GM21529 (cell line): Measurements from ENCODE around the gene CLEC2D.
"Not testable (repeated sequence)": the region's sequence is repeated elsewhere in the genome, so short reads cannot be mapped to it uniquely, and the experiment has no call there.

ENCODE experiments used
- ATAC-seq: cut with Tn5 transposase; IDR thresholded peaks from one replicate; pipeline ENCODE4 v1.9.1; 2021; ENCODE audit not compliant: unreplicated experiment

Gene CLEC2D

DNA sequence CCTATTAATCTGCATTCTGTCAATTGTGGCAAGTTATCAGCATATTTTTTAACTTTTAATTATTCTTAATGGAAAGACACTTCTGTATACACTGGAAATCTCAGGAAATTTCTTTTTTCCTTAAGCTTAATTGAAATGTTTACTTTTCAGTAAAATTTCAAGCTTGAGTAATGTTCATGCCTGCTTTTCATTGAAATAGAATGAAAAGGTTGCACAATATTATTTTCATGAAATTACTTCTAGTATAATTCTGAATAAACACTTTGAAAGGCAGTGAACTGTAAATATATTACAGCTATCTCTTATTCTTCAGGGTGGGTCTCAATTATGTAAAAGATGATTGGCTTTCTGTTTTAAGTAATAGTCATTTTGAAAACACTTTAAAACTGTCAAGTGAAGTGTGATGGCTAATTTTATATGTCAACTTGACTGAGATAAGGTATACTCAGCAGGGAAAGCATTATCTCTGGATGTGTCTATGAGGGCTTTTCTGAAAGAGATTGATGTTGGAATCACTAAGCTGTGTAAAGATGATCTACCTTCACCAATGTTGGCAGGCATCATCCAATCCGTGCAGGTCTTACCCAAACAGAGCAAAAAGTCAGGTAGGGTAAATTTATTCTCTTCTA is 29.9 kb downstream of the CLEC2D start:
- ATAC-seq: no peak

DNA sequence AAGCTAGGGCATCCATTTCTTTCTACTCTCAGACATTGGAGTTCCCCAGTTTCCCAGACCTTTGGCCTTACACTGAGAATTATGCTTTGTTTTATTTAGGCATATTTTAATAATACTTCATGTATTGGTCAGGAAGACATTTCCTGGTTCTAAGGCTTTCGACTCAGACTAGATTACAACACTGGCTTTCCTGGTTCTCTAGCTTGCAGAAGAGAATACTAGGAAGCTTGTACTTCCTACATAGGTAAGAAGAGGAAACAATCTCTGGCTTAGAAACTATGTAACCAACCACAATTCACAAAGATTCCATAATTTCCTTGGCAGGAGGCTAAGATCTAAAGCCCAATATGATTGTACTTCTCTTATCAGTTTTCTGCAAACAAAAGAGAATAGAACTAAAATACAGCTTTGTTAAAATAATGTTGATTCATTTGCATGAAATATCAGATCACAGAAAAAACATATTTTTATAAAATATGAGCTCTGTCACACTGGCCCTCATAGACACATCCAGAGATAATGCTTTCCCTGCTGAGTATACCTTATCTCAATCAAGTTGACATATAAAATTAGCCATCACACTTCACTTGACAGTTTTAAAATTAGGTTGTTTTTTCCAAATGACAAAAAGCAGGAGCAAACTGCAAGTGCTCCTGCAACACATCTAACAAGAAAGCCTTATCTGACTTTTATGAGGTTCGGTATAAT is 30.5 kb downstream of the CLEC2D start:
- no peak for ATAC-seq

DNA sequence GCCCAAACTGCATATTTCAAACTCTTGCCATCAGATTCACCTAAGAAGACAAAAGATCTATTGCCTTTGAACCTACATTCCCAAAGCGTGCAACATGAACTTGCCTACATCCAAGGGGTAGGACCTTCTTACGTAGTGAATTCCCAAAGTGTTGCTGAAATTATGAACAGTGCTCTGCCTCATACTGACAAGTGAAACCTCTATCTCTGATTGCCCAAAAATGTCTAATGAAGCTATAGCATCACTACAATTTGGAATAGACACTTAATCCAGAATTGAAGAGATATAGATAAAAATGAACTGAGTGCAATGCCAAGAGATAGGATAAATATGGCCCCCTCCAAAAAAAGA is 31.1 kb downstream of the CLEC2D start:
- ATAC-seq: no peak

DNA sequence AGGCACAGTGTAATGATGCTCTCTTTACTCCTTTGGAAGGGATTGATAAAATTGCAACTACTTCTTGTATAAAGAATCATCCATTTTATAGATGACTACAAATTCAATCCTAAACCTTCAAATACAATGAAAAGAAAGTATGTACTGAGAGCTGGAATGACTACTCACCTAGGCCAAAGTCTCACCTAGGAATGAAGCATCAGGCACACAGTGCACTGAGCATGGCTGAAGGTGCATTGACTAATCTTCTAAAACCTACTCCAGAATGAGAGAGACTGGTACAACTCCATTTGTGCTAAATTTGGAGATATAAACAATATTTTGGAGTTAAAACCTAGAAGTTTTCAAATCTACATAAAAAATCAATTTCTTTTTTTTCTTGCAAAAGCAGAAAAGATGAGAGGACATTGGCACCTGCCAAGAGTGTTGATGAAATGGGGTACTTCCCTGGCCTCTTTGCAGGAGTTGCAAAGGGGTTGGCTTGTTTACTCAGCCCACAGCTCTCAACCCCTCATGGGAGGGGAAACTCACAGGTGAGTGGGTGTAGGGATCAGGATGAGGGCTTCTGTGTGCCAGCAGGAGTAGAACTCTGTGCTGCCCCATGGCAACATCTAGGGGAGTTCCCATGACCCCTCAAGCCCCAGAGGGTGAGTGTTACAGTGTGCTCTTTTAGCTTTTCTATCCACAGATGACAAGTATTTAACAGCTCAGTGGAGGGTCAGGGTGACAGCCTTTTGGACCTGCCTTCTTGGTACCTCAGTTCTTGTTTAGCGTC is 32.1 kb downstream of the CLEC2D start:
- no peak for ATAC-seq

DNA sequence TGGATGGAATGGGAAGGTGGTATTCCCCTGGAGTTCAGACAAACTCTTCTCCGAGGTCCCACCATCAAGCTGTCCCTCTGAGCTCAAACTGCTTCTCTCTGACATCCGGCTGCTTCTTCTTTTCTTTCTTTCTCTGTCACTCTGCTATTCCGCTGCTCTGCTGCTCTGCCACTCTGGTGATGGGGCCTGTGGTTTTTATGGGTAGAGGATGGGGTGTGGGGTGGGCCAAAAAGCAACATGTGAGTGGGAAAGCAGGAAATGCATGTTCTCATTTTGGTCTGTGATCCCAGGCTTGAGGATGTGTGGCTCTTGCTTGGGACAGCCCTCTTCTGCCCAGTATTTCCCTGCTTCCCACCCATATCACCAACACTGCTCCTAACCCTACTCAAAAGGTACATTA is 32.7 kb downstream of the CLEC2D start:
- ATAC-seq: no peak

DNA sequence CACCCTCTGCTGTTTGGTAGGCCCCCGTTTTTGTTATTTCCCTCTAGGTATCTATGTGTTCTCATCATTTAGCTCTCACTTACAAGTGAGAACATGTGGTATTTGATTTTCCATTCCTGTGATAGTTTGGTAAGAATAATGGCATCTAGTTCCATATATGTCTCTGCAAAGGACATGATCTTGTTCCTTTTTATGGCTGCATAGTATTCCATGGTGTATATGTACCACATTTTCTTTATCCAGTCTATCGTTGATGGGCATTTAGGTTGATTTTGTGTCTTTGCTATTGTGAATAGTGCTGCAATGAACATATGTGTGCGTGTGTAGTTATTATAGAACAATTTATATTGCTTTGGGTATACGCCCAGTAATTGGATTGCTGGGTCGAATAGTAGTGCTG is 35.0 kb downstream of the CLEC2D start:
- not testable (repeated sequence) for ATAC-seq

DNA sequence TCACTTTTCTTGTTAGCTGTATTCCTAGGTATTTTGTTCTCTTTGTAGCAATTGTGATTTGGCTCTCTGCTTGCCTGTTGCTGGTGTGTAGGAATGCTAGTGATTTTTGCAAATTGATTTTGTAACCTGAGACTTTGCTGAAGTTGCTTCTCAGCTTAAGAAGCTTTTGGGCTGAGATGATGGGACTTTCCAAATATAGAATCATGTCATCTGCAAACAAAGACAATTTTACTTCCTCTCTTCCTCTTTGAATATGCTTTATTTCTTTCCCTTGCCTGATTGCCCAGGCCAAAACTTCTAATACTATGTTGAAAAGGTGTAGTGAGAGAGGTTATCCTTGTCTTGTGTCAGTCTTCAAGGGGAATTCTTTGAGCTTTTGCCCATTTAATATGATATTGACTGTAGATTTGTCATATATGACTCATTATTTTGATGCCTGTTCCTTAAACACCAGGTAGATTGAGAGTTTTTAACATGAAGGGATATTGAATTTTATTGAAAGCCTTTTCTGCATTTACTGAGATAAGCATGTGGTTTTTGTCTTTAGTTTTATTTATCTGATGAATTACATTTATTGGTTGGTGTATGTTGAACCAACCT is 36.7 kb downstream of the CLEC2D start:
- no peak for ATAC-seq

DNA sequence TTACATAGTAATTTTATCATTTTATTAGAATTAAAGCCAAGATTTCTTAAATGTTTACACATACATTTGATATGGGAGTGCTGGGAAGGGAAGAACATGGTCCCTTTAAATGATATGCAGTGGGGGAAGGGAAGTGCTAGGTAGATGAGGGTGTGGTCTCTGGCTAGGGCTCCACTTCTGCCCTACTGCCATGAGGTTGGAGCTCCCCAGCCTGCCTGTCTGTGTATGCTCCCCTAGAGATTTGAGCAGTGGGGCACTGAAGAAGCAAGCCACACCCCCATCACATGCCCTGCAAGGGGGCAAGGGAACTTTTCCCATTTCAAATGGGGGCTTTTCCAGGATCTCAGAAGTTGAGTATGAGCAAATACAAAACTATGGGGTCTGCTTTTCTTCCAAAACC is 37.8 kb downstream of the CLEC2D start:
- no peak for ATAC-seq

DNA sequence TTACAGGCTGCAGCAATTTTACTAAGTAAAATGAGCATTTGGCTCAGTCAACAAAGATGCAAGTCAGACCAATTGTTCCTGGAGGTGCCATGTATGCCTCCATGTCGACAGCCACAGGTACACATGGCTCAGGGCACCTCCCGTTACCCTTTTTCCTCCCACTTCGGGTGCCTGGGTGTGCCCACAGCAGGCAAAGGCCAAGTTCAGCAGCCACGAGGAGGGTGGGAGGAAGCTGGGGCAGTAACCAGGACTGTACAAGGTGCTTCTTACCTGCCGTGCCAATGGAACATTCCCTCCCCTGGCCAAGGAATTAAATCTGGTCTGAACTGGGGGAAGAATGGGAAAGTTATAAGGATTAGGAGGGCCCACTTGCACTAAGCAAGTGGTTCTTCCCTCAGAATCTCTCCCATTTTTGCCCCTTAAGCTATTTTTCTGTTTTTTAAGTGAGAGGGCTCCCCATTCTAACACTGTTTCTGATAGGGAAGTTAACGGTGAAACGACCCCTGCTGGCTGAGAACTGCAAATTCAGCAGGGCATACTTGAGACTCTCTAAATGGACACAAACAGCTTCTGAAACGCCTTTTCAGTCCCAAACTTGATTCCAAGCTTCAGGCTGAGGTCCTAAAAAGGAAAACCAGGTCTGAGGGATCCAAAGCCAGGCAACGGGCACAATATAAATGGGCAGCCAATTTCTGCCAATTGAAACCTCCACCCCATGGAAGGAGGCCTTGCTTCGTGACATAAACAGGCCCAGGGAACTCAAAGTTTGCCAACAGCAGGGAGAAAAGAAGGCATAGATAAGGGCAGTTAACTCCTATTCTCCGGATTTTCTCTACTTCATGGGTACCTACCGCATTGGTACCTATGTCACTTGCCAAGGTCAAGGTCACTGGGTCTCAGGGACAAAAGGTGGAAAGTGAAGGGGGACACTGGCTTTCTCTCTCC is 38.6 kb downstream of the CLEC2D start:
- no peak for ATAC-seq

DNA sequence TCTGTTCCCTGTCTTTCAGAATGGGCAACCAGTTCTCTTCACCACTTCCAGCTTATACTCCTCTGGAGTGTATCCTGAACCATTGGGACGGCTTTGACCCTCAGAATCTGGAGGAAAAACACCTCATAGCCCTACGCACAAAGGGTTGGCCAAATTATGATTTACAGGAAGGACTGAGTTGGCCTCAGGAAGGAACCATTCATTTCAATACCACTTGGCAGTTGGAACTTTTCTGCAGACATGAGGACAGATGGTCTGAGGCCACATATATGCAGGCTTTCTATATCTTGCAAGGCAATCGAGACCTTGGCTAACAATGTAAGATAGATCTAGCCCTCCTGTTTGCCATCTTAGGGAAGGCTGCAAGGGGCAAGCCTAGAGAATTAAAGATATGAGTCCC is 39.3 kb downstream of the CLEC2D start:
- ATAC-seq: no peak

DNA sequence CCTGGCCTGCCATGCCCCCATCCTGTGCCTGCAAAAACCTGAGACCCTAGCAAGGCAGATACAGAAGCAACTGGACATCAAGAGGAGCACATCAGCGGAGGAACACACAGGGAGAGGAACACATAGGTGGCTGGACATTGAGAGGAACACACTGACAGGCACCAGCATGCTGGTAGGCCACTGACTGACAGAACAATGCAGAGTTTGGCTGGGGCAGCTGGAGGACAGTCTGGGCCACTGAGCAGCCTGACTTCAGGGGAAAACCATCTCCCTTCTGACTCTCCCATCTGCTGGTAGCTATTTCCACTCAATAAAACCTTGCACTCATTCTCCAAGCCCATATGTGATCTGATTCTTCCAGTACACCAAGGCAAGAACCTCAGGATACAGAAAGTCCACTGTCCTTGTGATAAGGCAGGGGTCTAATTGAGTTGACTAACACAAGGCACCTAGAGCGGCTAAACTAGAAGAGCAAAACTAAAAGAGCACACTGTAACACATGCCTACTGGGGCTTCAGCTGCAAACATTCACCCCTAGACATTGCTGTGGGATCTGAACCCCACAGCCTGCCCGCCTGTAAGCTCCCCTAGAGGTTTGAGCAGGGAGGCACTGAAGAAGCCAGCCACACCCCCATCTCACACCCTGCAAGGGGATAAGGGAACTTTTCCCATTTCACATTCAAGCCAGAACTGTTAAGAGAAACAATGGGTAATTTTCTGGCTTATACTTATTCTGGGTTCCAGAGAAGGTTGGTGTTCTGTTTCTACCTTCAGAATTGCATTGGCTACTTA is 41.3 kb downstream of the CLEC2D start:
- ATAC-seq: no peak

DNA sequence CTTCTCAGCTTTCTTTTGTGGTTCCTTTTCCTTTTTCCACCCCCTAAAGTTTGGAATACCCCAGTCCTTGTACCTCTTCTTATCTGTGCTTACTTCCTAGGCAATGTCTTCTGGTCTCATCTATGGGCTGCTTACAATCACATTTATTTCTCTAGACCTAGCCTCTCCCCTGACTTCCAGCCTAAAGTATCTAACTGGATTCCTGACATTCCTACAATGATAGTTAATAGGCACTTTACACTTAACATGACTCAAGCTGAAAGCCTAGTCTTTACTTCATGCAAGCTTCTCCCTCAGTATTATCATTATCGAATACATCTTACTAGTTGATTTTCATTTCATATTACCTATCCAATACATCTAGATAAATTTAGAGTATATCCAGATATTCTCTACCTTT is 42.2 kb downstream of the CLEC2D start:
- ATAC-seq: no peak

DNA sequence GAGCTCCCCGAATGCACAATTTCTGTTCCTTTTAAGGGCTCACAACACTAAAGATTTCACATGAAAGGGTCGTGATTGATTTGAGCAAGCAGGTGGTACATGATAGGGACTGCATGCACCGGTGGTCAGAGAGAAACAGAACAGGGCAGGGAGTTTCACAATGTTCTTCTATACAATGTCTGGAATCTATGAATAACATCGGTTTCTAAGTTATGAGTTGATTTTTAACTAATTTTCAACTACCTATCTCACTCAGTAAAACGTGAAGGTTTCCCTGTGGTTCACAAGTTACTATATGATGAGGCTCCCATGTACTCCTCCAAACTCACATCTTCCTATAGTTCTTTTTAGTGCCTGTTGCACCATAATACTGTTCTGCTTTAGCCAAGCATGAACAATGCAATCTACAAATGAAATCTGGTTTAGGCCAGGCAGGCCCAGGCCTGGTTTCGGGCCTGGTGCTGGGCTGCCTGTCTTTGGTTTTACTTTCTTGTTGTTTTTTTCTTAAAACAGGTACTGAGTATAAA is 43.6 kb downstream of the CLEC2D start:
- ATAC-seq: peak; percentile 78

DNA sequence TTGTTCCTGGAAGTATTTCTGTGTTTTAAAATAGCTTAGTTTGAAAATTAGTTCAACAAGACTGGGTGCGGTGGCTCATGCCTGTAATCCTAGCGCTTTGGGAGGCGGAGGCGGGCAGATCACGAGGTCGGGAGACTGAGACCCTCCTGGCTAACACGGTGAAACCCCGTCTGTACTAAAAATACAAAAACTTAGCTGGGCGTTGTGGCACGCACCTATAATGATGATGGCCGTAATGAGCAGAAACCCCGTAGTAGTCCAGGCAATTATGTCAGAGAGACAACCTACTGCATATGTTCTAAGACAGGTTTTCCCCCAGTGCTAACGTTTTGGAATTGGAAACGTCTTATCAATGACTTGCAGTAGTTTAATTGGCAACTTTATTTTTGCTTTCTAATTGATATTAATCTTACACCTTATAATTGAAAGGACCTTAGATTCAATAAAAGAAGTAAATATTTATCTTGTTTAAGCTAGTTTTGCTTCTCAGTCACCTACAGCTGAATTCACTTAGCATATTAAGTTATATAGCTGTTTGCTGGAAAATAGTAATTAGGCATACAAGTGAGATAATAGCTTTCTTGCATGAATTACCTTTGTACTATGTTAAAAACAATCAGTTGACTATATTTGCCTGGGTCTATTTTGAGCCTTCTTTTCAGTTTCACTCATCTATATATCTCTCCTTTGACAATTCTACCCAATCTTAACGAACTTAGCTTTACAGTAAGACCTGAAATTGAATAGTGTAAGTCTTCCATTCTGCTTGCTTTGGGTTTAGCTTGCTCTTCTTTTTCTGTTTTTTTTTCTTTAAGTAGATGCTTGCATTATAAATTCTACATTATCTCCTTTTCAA is 47.8 kb downstream of the CLEC2D start:
- ATAC-seq: no peak

DNA sequence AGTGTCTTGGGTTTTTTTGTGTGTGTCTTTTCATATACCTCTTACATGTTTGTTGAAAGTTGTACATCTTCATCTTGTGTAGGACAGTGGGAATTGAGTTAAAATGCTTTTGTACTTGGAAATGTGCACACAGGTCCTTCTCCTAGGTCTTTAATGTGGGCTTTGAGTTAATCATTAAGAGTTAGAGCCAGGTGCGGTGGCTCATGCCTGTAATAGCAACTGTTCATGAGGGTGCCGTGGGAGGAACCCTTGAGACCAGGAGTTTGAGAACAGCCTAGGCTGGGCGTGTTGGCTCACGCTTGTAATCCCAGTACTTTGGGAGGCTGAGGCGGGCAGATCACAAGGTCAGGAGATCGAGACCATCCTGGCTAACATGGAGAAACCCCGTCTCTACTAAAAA is 49.5 kb downstream of the CLEC2D start:
- no peak for ATAC-seq

DNA sequence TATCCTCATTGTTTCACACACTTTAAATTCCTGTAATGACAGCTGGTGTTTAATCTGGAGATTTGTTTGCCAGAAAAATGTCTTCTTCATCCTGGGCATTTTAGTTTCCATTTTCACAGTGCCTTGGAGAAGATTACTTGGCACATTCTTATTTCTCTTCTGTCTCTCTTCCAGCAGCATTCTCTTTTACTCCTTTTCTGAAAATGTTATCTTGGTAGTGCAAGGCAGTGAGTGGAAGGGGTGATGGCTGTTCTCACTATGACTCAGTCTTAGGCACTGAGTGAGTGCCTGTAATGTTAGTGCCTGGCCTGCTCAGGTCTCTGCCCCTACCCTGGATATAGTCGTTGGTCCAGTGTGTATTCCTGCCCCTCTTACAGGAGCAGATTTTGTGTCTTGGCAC is 50.3 kb downstream of the CLEC2D start:
- ATAC-seq: no peak

DNA sequence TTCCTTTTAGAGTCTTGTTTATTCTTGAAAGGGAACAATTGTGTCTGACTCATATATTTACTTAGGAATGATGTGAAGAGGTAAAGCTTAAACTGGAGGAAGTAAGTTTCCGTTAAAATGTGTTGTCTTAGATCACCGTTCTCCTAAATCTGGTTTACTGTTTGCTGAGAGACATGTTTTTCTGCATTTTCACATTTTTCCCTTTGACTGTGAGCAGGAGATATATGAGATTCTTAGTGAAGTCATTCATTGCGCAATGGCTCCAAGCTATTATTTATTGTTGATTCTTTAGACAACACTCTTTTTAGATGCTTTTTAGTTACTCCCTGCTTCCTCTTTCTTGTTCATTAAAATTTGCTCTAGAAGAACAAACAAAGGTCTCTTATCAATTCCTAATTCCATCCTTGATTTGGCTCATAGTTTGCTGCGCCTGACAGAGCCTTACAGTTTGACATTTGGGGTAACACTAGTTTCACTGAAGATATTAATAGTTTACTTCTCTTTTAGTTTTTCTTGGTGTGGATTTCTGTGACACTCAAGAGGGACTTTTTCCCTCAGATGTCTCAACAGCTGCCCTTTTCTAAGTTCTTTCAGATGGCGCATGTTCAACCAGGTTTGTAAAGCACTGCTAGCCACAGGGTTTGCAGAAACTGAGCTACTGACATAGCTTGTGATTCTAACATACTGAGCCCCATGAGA is 52.0 kb downstream of the CLEC2D start:
- ATAC-seq: peak; percentile 69

DNA sequence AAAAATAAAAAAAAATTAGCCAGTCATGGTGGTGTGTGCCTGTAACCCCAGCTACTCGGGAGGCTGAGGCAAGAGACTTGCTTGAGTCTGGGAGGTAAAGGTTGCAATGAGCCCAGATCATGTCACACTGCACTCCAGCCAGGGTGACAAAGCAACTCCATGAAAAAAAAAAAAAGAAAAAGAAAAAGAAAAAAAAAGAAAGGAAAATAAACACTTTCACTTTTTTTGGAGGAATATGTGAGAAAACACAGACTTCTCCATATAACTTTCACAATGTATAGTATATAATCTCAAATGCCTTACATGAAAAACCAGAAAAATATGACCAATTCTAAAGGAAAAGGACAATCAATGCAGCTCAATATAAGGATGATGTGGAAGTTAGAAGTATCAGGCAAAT is 54.5 kb downstream of the CLEC2D start:
- no peak for ATAC-seq
